WI38 (cell line): ENCODE measurements around the gene PDE4D.

Experiments used
- H3K4me3 ChIP-seq: 2 replicates; pipeline ENCODE4 v1.5.1; 2011; ENCODE audit warnings: low read depth, mild to moderate bottlenecking, control low read depth, low read length
- CTCF ChIP-seq: IDR thresholded peaks from 2 replicates; pipeline ENCODE4 v1.5.1; 2012; ENCODE audit warnings: low read depth, mild to moderate bottlenecking, control low read depth, low read length

Gene PDE4D

GRCh38 chr5:59496524-59497134, 396.9 kb downstream of the PDE4D start:
- no peak overlapping the region for H3K4me3 ChIP-seq
- TF ChIP-seq CTCF, result peak; percentile 64

GRCh38 chr5:59491945-59492344, 401.6 kb downstream of the PDE4D start:
- TF ChIP-seq CTCF, result no peak
- no peak overlapping the region for H3K4me3 ChIP-seq

- TF ChIP-seq CTCF, result no peak
- no peak overlapping the region for H3K4me3 ChIP-seq
Measured at GRCh38 chr5:59489551-59489950, 404.0 kb downstream of the PDE4D start.

GRCh38 chr5:59487772-59488729, 405.5 kb downstream of the PDE4D start:
- TF ChIP-seq CTCF, result no peak
- H3K4me3 ChIP-seq, result no peak overlapping the region

GRCh38 chr5:59487068-59487686, 406.3 kb downstream of the PDE4D start:
- TF ChIP-seq CTCF, result no peak
- no peak overlapping the region for H3K4me3 ChIP-seq

DNA sequence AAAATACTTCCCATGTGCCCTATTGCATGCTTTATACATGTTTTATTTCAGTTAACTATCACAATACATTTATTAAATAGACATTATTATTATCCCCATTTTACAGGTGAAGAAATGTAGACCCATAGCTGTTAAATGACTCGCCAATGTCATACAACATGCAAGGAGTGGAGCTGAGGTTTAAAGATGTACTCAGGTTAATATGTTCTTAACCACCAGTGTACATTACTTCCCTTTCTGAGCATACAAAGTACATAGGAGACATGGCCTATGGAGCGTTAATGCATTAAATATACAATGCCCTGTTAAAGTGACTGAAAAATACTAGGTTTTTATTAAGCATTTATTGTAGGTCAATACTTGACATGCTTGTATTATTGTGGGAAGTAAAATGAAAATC, 407.0 kb downstream of the PDE4D start:
- no peak for TF ChIP-seq CTCF
- H3K4me3 ChIP-seq, result no peak overlapping the region
